GDM1 (cell line): Measurements from ENCODE around the gene PROX1.
"Not testable (repeated sequence)": the region's sequence is repeated elsewhere in the genome, so short reads cannot be mapped to it uniquely, and the experiment has no call there.

Experiments
- DNase-seq: peaks from one replicate; lab custom pipeline; 2025; lab: John Stamatoyannopoulos, UW

The PROX1 gene

GRCh38 chr1:214072426-214073157 lies 84.8 kb downstream of the PROX1 start:
- DNase-seq = no peak

GRCh38 chr1:214074477-214074876 lies 86.7 kb downstream of the PROX1 start:
- no peak for DNase-seq

- DNase-seq = no peak
Measured at GRCh38 chr1:214075305-214075998, 87.7 kb downstream of the PROX1 start.

- DNase-seq = no peak
Measured at GRCh38 chr1:214075999-214076707, 88.4 kb downstream of the PROX1 start.

GRCh38 chr1:214076708-214077065 lies 88.9 kb downstream of the PROX1 start:
- no peak for DNase-seq

GRCh38 chr1:214078950-214079349 lies 91.2 kb downstream of the PROX1 start:
- no peak for DNase-seq

GRCh38 chr1:214085325-214085724 lies 97.6 kb downstream of the PROX1 start:
- no peak for DNase-seq

GRCh38 chr1:214086945-214087344 lies 99.2 kb downstream of the PROX1 start:
- DNase-seq = no peak

- not testable (repeated sequence) for DNase-seq
Measured at GRCh38 chr1:214089003-214089402, 101.2 kb downstream of the PROX1 start.
